SU-DHL-6 (cell line): ENCODE measurements around the gene TMPRSS4.

ENCODE experiments used
- H2AFZ ChIP-seq: fragments of 200-600 bp; sonication (generic); 2 replicates; pipeline ENCODE4 v1.6.1; 2014; ENCODE audit warnings: low read depth, mild to moderate bottlenecking, moderate library complexity, mixed read lengths, antibody characterized with exemption, low read length; ENCODE audit not compliant: severe bottlenecking
- H3F3A ChIP-seq: fragments of 200-600 bp; shearing (Covaris generic); 2 replicates; pipeline ENCODE4 v1.6.0; 2016; ENCODE audit warnings: antibody characterized with exemption, mild to moderate bottlenecking; ENCODE audit not compliant: insufficient read depth
- H3K27ac ChIP-seq: fragments of 200-600 bp; sonication (generic); 2 replicates; pipeline ENCODE4 v1.5.1; 2016; ENCODE audit warnings: low read depth, mild to moderate bottlenecking, low read length, moderate library complexity, mixed read lengths
- H3K27me3 ChIP-seq: fragments of 200-600 bp; sonication (generic), shearing (Covaris generic); 2 replicates; pipeline ENCODE4 v1.6.0; 2014; ENCODE audit warnings: mild to moderate bottlenecking, low read length
- H3K36me3 ChIP-seq: fragments of 200-600 bp; sonication (generic); 2 replicates; pipeline ENCODE4 v1.6.1; 2014; ENCODE audit warnings: mild to moderate bottlenecking, low read length, mixed read lengths
- H3K4me2 ChIP-seq: fragments of 300-600, 200-600 bp; shearing (Covaris generic), sonication (generic); 2 replicates; pipeline ENCODE4 v1.6.0; 2014; ENCODE audit warnings: low read length, low read depth, mild to moderate bottlenecking; ENCODE audit not compliant: poor library complexity, severe bottlenecking
- H3K4me3 ChIP-seq: fragments of 200-600 bp; sonication (generic); 2 replicates; pipeline ENCODE4 v1.5.1; 2014; ENCODE audit warnings: antibody characterized with exemption, low read length, mild to moderate bottlenecking, mixed read lengths; ENCODE audit not compliant: insufficient read depth, poor library complexity, severe bottlenecking
- H3K79me2 ChIP-seq: fragments of 200-600 bp; sonication (generic); 2 replicates; pipeline ENCODE4 v1.6.1; 2014; ENCODE audit warnings: mild to moderate bottlenecking, low read length, moderate library complexity; ENCODE audit not compliant: insufficient read depth
- H3K9ac ChIP-seq: fragments of 200-600 bp; sonication (generic); 2 replicates; pipeline ENCODE4 v1.7.0; 2014; ENCODE audit warnings: mild to moderate bottlenecking, low read length
- H3K9me2 ChIP-seq: fragments of 200-600 bp; sonication (generic); replicated peaks from 2 replicates; pipeline ENCODE4 v1.6.1; 2014; ENCODE audit warnings: low read length; ENCODE audit not compliant: insufficient read depth
- H3K9me3 ChIP-seq: fragments of 200-600 bp; sonication (generic); 2 replicates; pipeline ENCODE4 v1.6.1; 2014; ENCODE audit warnings: low read length, mixed read lengths; ENCODE audit not compliant: insufficient read depth
- H4K20me1 ChIP-seq: fragments of 200-600 bp; sonication (generic); 2 replicates; pipeline ENCODE4 v1.6.1; 2014; ENCODE audit warnings: low read depth, mild to moderate bottlenecking, antibody characterized with exemption, low read length, moderate library complexity, mixed read lengths
- CTCF ChIP-seq: fragments of 200-600 bp; sonication (generic); IDR thresholded peaks from one replicate; pipeline ENCODE4 v1.5.1; 2017; ENCODE audit warnings: antibody characterized with exemption, mild to moderate bottlenecking, low read length, moderate library complexity; ENCODE audit not compliant: insufficient read depth, poor library complexity, severe bottlenecking
- EZH2phosphoT487 ChIP-seq: fragments of 200-600 bp; sonication (generic), shearing (Covaris generic); conservative IDR thresholded peaks from 2 replicates; pipeline ENCODE4 v1.6.1; 2018; ENCODE audit warnings: mild to moderate bottlenecking, antibody characterized with exemption, low read length, moderate library complexity, mixed read lengths

The TMPRSS4 gene

GRCh38 chr11:118139578-118139977 lies 62.7 kb downstream of the TMPRSS4 start:
- Histone ChIP-seq H3K36me3 (no peaks in the 10 kb centered on the region), H2AFZ (no peak overlapping the region), H3F3A (no peaks in the 10 kb centered on the region), H3K27ac (no peak overlapping the region), H3K4me3 (no peak overlapping the region), H3K79me2 (no peaks in the 10 kb centered on the region), H3K9me3 (no peaks in the 10 kb centered on the region), H3K27me3 (no peaks in the 10 kb centered on the region), H3K9me2 (no peaks in the 10 kb centered on the region), H4K20me1 (no peaks in the 10 kb centered on the region), H3K4me2 (no peak overlapping the region), H3K9ac (no peak overlapping the region)
- no peak for TF ChIP-seq CTCF
- TF ChIP-seq EZH2phosphoT487 = no peak

GRCh38 chr11:118142081-118142480 lies 65.2 kb downstream of the TMPRSS4 start:
- no peaks in the 10 kb centered on the region for H3F3A ChIP-seq
- no peaks in the 10 kb centered on the region for H3K36me3 ChIP-seq
- H3K4me2 ChIP-seq = no peak overlapping the region
- no peak overlapping the region for H3K27ac ChIP-seq
- no peaks in the 10 kb centered on the region for H3K27me3 ChIP-seq
- no peaks in the 10 kb centered on the region for H3K79me2 ChIP-seq
- no peak for TF ChIP-seq EZH2phosphoT487
- no peak for TF ChIP-seq CTCF
- H4K20me1 ChIP-seq = no peaks in the 10 kb centered on the region
- no peaks in the 10 kb centered on the region for H3K9me2 ChIP-seq
- no peaks in the 10 kb centered on the region for H3K9me3 ChIP-seq
- no peak overlapping the region for H3K9ac ChIP-seq
- no peak overlapping the region for H3K4me3 ChIP-seq
- no peak overlapping the region for H2AFZ ChIP-seq

GRCh38 chr11:118142809-118143208 lies 65.9 kb downstream of the TMPRSS4 start:
- H3F3A ChIP-seq = no peaks in the 10 kb centered on the region
- H2AFZ ChIP-seq = no peak overlapping the region
- no peak overlapping the region for H3K27ac ChIP-seq
- H3K36me3 ChIP-seq = no peaks in the 10 kb centered on the region
- H3K4me3 ChIP-seq = no peak overlapping the region
- no peaks in the 10 kb centered on the region for H3K9me3 ChIP-seq
- no peaks in the 10 kb centered on the region for H3K27me3 ChIP-seq
- no peak overlapping the region for H3K9ac ChIP-seq
- no peaks in the 10 kb centered on the region for H3K79me2 ChIP-seq
- H3K4me2 ChIP-seq = no peak overlapping the region
- H4K20me1 ChIP-seq = no peaks in the 10 kb centered on the region
- no peak for TF ChIP-seq EZH2phosphoT487
- H3K9me2 ChIP-seq = no peaks in the 10 kb centered on the region

- Histone ChIP-seq H3F3A (no peaks in the 10 kb centered on the region), H3K9me3 (no peaks in the 10 kb centered on the region)
- TF ChIP-seq EZH2phosphoT487 (no peak), CTCF (no peak)
These were observed 66.8 kb downstream of the TMPRSS4 start for GRCh38 chr11:118143661-118144185.

More at GRCh38 chr11:118143661-118144185, 66.8 kb downstream of the TMPRSS4 start:
- Histone ChIP-seq H3K9me2 (no peaks in the 10 kb centered on the region), H3K27me3 (no peaks in the 10 kb centered on the region), H3K36me3 (no peaks in the 10 kb centered on the region), H3K4me2 (no peak overlapping the region), H2AFZ (no peak overlapping the region), H3K79me2 (no peaks in the 10 kb centered on the region), H3K27ac (no peak overlapping the region), H3K4me3 (no peak overlapping the region), H4K20me1 (no peaks in the 10 kb centered on the region), H3K9ac (no peak overlapping the region)
